ENCODE data around the gene CDT1.
"Not testable (repeated sequence)": the region's sequence is repeated elsewhere in the genome, so short reads cannot be mapped to it uniquely, and the experiment has no call there.

CDT1 gene

GRCh38 chr16:88784074-88784855, 19.3 kb upstream of the CDT1 start:
- peak; percentile 52 to 69 for DNase-seq

DNA sequence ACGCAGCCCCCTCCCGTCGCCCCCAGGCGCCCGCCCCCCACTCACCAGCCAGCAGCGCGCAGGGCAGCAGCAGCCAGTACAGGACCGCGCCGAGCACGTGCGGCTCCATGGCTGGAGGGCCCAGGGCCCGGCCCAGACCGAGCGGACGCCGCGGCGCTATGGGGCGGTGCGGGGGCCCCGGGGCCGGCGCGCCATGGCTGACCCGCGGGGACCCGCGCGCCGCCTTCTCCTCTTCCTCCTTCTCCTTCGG, 18.8 kb upstream of the CDT1 start:
- DNase-seq, result no peak

DNA sequence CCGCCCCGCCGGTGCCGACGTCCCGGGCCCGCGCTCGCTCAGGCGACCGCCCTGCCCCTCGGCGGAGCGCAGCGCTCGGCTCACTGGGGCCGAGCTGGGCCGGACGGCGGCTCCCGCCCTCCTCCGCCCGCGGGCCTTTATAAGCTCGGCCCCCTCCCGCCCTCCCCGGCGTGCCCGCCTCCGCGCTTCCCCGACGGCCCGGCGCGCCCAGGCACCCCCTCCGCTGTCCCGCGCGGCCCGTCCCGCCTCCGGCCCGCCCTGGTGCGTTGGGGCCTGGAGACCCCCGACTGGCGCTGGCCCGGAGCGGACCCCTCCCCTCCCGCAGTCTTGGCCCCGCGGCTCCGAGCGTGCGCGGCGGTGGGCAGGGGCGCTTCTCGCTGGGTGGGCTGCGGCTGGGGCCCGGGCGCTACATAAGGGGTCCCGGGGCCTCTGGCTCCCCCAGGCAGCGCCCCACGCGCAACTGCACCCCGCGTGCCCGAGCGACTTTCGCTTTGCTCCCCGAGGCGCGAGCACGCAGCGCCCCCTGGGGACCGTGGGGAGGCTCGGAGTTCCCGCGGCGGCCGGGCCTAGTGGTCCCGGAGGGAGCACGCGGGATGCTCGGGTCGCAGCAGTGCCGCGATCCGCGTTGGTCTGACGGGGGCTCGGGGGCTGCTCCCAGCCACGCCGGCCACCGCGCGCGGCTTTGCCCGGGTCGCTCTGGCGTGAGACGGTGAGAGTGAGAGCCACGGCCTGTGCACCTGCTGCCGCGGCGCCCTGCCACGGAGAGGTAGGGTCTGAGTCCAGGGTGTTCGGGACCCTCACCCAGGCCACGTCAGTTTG, 18.3 kb upstream of the CDT1 start, which contains the start of gene PIEZO1:
PIEZO1 (minus strand) TSS at position 115 of the 819 bp plus-strand sequence. CDS start 256 bp downstream, outside the sequence.
- peak; percentile 78 to 83 for DNase-seq

DNA sequence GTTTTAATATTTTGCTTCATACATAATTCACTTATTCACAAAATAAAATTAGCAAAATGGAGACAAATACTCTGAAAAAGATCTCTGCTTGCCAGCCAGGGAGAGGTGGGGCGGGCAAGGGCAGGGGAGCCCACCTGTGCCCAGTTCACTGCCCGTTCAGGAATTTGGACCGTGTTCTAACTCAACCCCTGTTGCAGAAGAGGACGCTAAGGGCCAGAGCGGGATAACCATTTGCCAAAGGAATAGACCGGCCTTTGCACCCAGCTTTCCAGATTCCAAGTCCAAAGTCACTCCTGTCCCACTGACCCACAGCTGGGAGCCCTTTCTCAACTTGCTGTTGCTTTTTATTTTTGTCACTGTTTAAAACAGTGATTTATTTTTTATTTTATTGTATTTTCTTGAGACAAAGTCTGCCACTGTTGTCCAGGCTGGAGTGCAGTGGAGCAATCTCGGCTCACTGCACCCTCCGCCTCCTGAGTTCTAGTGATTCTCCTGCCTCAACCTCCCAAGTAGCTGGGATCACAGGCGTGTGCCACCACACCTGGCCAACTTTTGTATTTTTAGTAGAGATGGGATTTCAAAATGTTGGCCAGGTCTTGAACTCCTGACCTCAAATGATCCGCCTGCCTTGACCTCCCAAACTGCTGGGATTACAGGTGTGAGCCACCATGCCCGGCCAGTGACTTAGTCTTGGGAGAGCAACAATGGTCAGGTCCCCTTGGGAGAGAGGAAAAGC, 15.8 kb upstream of the CDT1 start:
- DNase-seq, result no peak

GRCh38 chr16:88788749-88789148, 14.8 kb upstream of the CDT1 start:
- not testable (repeated sequence) for DNase-seq

- DNase-seq, result no peak
These were observed 14.0 kb upstream of the CDT1 start for GRCh38 chr16:88789594-88789993.

- peak; percentile 72 to 78 for DNase-seq
These were observed 13.0 kb upstream of the CDT1 start for GRCh38 chr16:88790312-88791211.

DNA sequence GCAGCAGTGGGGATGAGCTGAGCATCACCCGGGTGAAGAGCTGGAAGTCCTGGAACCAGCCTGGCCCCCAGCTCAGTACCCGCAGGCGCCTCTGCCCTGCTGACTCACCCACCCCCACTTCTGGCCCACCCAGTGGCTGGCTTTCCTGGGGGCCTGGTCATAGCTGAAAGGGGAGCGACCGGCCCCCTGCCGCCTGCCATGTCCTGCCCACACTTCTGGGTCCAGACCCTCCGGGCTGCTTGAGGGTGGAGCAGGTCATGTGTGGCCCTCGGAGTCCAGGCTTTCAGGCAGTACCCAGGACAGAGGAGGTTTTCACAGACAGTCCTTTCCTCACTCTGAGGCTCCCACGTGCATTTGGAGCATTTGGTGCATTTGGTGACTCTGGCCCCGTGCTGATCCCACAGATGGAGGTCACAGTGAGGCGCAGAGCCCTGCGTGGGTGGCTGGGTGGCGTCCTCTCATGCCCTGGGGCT, 11.5 kb upstream of the CDT1 start:
- DNase-seq, result no peak

DNA sequence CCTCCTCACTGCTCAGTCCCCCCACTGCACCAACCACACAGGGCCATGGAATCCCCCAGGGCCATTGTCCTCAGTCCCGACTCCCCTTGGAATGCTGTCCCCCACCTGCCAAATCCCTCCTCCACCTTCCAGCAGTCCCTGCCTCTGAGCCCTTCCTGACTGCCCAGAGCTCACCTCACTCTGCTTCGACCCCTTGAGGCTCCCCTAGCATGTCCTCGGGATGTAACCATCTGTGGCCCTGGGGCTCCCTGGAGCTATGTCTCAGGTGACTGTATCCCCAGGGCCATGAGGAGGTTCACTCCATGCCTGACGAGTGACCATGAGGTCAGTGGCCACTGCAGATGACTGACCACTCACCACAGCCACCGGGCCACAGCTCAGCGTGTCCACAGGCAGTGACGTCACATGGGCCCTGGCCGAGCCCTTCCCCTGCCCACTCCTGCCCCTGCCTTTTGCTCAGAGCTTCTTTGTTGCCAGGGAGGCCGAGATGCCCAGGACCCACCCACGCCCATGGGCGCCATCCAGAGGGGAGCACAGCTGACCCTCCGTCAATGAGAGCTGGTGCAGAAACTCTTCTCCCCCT, 10.8 kb upstream of the CDT1 start:
- no peak for DNase-seq

- DNase-seq, result no peak
These were observed 10.2 kb upstream of the CDT1 start for GRCh38 chr16:88793251-88793954.

DNA sequence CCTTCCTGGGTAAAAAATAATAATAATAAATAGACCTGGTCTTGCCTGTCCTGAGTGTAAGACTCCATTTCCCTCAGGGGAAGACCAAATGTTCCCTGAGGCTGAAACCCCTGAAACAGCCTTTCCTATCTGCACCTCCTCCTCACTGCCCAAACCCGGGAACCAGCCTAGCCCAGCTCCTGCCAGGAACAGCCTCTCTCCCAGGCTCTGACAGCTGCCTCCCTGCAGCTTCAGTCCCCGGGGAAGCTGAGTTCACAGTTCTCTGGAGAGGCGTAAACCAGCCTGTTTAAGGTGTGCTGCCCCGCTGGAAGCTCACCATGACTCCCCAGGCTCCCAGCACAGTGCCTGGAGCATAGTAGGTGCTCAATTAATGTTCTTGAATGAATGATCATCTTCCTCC, 7.3 kb upstream of the CDT1 start:
- DNase-seq, result no peak

DNA sequence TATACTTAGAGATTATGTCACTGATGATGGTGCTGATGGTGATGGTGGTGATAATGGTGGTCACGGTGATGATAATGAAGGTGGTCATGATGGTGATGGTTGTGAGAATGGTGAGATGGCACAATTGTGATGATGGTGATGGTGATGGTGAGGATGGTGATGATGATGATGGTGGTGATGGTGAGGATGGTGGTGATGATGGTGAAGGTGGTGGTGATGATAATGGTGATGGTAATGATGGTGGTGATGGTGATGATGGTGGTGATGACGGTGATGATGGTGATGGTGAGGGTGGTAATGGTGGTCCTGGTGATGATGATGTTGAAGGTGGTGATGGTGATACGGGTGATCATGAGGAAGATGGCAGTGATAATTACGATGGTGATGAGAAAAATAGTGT, 5.5 kb upstream of the CDT1 start:
- DNase-seq, result no peak

DNA sequence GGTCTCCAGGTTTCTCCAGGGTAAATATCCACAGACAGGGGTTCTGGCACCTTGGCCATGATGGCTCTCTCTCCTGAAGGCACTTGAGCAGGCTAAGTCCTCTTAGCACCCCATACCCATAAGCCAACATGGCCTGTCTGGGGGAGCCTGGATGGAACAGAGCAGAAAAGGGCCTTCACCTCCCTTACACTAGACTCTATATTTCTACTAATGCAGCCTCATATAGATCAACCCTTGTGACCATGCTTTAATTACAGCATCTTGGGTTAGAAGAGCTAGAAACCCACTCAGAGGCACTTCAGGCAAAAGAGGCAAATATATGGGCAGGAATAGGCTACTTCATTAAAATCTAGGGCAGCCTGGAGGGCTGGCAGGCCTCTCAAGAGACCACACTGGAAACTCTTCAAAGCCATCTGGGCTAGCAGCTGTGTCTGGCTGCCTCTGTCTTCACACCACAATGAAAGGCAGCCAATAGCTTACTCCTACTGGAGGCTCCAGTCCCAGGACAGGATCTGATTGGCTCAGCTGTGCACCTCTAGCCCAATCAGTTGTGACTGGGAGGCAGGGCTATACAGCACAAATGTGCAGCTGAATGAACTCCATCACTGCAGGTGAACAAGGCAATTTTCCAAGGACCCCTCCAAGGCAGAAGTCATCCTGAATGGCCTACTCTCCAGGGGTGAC, 4.7 kb upstream of the CDT1 start:
- DNase-seq, result no peak

GRCh38 chr16:88799569-88800276, 3.9 kb upstream of the CDT1 start:
- DNase-seq, result peak in 1 of 2 experiments; percentile 18

GRCh38 chr16:88800277-88800592, 3.4 kb upstream of the CDT1 start:
- no peak for DNase-seq

GRCh38 chr16:88804173-88804551, 573 bp downstream of the CDT1 start:
- no peak for DNase-seq

- peak; percentile 56 to 59 for DNase-seq
These were observed 1.2 kb downstream of the CDT1 start for GRCh38 chr16:88804552-88805339.

DNA sequence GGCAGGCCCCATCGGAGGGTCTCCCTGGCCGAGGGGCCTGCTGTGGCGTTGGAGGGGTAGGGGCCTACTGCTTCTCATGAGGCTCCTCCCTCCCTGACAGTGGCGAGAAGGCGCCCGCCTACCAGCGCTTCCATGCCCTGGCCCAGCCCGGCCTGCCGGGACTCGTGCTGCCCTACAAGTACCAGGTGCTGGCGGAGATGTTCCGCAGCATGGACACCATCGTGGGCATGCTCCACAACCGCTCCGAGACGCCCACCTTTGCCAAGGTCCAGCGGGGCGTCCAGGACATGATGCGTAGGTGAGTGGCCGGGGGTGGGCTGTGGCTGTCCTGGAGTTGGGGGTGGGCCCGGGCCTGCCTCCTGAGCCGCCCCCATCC, 1.7 kb downstream of the CDT1 start:
- no peak for DNase-seq

DNA sequence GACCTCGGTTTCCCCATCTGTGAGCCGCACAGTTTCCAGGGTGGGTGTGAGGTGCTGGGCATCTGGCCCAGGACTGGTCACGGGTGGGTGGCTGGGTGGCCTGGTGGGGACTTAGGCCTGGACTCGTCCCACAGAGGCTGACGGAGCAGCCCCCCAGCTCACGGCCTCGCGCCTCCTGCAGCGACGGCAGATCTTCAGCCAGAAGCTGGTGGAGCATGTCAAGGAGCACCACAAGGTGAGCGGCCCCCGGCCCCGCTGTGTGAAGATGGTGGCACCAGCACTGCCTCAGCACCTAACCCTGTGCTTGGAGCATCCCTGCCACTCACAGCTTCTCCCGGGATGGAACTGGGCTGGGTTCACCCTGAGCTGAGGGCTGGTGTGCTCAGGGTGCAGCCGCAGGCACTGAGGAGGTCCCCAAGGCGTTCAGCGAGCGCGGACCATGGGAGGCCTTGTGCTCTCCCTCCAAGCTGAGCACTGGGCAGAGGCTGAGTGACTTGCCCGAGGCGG, 2.4 kb downstream of the CDT1 start:
- DNase-seq, result no peak

Measured in activated CD4-positive, alpha-beta T cell treated with anti-CD3 and anti-CD28 coated beads, Interleukin-2, amount 50 U/mL, for 48 hours (primary cell).